T-cell (primary cell): Measurements from ENCODE around the gene ZNF570. TPM values are rescaled to one million over a fixed set of nuclear protein-coding genes. Genes with fewer than 3 reads are reported as not detected.

Experiments used
- ATAC-seq, 4 experiments: fragments of 200-7000 bp in 3 of 4; fragments of 150-1000 bp in 1 of 4; cut with Tn5 transposase; replicated peaks in 1 of 4; 1 replicate in 3 of 4; 2 replicates in 1 of 4; pipeline ENCODE4 v1.10.0; 2021; ENCODE audit warnings: moderate library complexity in 3 of 4, mild to moderate bottlenecking in 2 of 4, moderate number of reproducible peaks in 1 of 4
- CTCF ChIA-PET, 2 donors: fragments of 300-600 bp; sonication (Branson Sonifier 250); formaldehyde crosslinking; loops; one replicate each; lab custom pipeline; 2022; ENCODE audit warnings: antibody characterized with exemption in 2 of 2; lab: Charles Lee
- POLR2A ChIA-PET, 2 donors: fragments of 300-600 bp; sonication (Branson Sonifier 250); formaldehyde crosslinking; loops; one replicate each; lab custom pipeline; 2022; ENCODE audit warnings: antibody characterized with exemption in 2 of 2; lab: Charles Lee
- DNase-seq, 35 experiments: peaks; one replicate each; pipeline versions ENCODE4 v3.0.0 to v3.0.0-alpha.2; 2013 to 2023
- H3K27ac ChIP-seq: one replicate; pipeline ENCODE4 v1.5.1; 2013; ENCODE audit warnings: low read length
- H3K27me3 ChIP-seq, 2 experiments: replicated peaks in 1 of 2; 1 replicate in 1 of 2; 2 replicates in 1 of 2; pipeline versions ENCODE4 v1.6.1 to v1.7.0; 2013; ENCODE audit warnings: low read length in 1 of 2, mixed read lengths in 1 of 2; ENCODE audit not compliant: control insufficient read depth in 2 of 2, insufficient read depth in 2 of 2; ENCODE audit errors: extremely low read depth in 1 of 2
- H3K36me3 ChIP-seq, 2 donors: 1 replicate in 1 of 2; 2 replicates in 1 of 2; pipeline versions ENCODE4 v1.6.1 to v1.7.0; 2013; ENCODE audit warnings: low read length in 1 of 2; ENCODE audit not compliant: control insufficient read depth in 2 of 2, insufficient read depth in 1 of 2; ENCODE audit errors: extremely low read depth in 1 of 2
- H3K4me1 ChIP-seq, 2 experiments: 1 replicate in 1 of 2; 2 replicates in 1 of 2; pipeline versions ENCODE4 v1.6.1 to v1.7.0; 2013; ENCODE audit warnings: low read length in 2 of 2, mixed read lengths in 1 of 2; ENCODE audit not compliant: insufficient read depth in 2 of 2, control insufficient read depth in 1 of 2; ENCODE audit errors: extremely low read depth in 1 of 2
- H3K4me3 ChIP-seq, 2 donors: 1 replicate in 1 of 2; 2 replicates in 1 of 2; pipeline versions ENCODE4 v1.5.1 to v1.7.0; 2013; ENCODE audit warnings: mild to moderate bottlenecking in 2 of 2, low read length in 1 of 2, moderate library complexity in 1 of 2; ENCODE audit not compliant: control insufficient read depth in 1 of 2; ENCODE audit errors: extremely low read depth in 1 of 2
- H3K9me3 ChIP-seq: 2 replicates; pipeline ENCODE4 v1.7.0; 2013
- H3K27ac Mint-ChIP-seq, 2 donors: one replicate each; pipeline ENCODE4 v1.8.0; 2020 to 2021; ENCODE audit warnings: mild to moderate bottlenecking in 2 of 2, mixed read lengths in 2 of 2
- H3K27me3 Mint-ChIP-seq, 2 donors: one replicate each; pipeline ENCODE4 v1.8.0; 2021 to 2022; ENCODE audit warnings: mixed read lengths in 2 of 2
- H3K36me3 Mint-ChIP-seq: one replicate; pipeline ENCODE4 v1.8.0; 2021; ENCODE audit warnings: mixed read lengths
- H3K4me1 Mint-ChIP-seq, 3 donors: one replicate each; pipeline ENCODE4 v1.8.0; 2020 to 2022; ENCODE audit warnings: mixed read lengths in 3 of 3, mild to moderate bottlenecking in 1 of 3
- H3K4me3 Mint-ChIP-seq, 3 donors: one replicate each; pipeline ENCODE4 v1.8.0; 2020 to 2022; ENCODE audit warnings: mild to moderate bottlenecking in 3 of 3, mixed read lengths in 3 of 3, moderate library complexity in 3 of 3
- H3K9me3 Mint-ChIP-seq, 3 donors: one replicate each; pipeline ENCODE4 v1.8.0; 2020 to 2022; ENCODE audit warnings: mixed read lengths in 3 of 3
- WGBS: methylation state at CpG from one replicate; pipeline ENCODE4 v1.1.5; 2013; ENCODE audit warnings: missing lambda C conversion rate; ENCODE audit not compliant: insufficient coverage; 5-methylcytosine and 5-hydroxymethylcytosine counted together
- total RNA-seq, 35 experiments: library from RNA in 6 of 35; stranded (reverse) in 6 of 35; fragments of 120-200 nt in 1 of 35; gene quantifications; one replicate each; pipeline versions ENCODE4 v1.2.1 to v1.2.4 and lab custom pipeline; 2013 to 2026

Gene ZNF570
- total RNA-seq, 5 donors from 2014 or later (not counting 1 experiment from before 2014, with no cell fraction given), result 8.6 to 14.6 (median 12.5) TPM

- H3K9me3 Mint-ChIP-seq, result peaks cover 32 to 45% (median 44%) of the 10 kb centered on the region in 3 donors
Observed at GRCh38 chr19:37537391-37537947, 68.3 kb downstream of the ZNF570 start.

More at GRCh38 chr19:37537391-37537947, 68.3 kb downstream of the ZNF570 start:
- Histone ChIP-seq H3K36me3 (peaks cover 15 to 21% of the 10 kb centered on the region in 2 donors), H3K27me3 (no peaks in the 10 kb centered on the region), H3K4me1 (no peaks in the 10 kb centered on the region), H3K4me3 (no peak overlapping the region), H3K27ac (no peak overlapping the region), H3K9me3 (peaks cover 10% of the 10 kb centered on the region)
- Mint-ChIP-seq H3K4me3 (no peak overlapping the region), H3K4me1 (no peaks in the 10 kb centered on the region), H3K27me3 (no peaks in the 10 kb centered on the region), H3K27ac (no peak overlapping the region), H3K36me3 (peaks cover 51% of the 10 kb centered on the region)
- POLR2A ChIA-PET, result no interaction called here
- DNase-seq, result no peak
- 100% methylated on average over 3 of the region's 7 CpGs for WGBS
- ATAC-seq, result no peak
- CTCF ChIA-PET, result no interaction called here

Other genes with a start within 250 kb of the ZNF570 start
- 10 to 100 TPM in 1 of 5 donors, 1 to 10 TPM in 4; 8.1 to 10.3 (median 8.7) TPM for gene ZNF527, start 98.3 kb upstream of the ZNF570 start, total RNA-seq
- gene ZNF569, start 1.9 kb upstream of the ZNF570 start, total RNA-seq, result 10 to 100 TPM in 2 of 5 donors, 1 to 10 TPM in 3; 5.6 to 10.8 (median 9.4) TPM
- 10 to 100 TPM in 2 of 5 donors, 1 to 10 TPM in 3; 3.1 to 11.1 (median 8.6) TPM for gene ZNF793, start 37.6 kb downstream of the ZNF570 start, total RNA-seq
- gene ZNF571, start 125.4 kb downstream of the ZNF570 start, total RNA-seq, result 10 to 100 TPM in 3 of 5 donors, 1 to 10 TPM in 2; 6.4 to 16.4 (median 10.1) TPM
- gene ZNF540, start 125.5 kb downstream of the ZNF570 start, total RNA-seq, result 10 to 100 TPM; 11.7 to 14.7 (median 13.8) TPM
- 10 to 100 TPM in 4 of 5 donors, 1 to 10 TPM in 1; 7.7 to 17.4 (median 15.0) TPM for gene ZFP30, start 186.1 kb downstream of the ZNF570 start, total RNA-seq